Measurements from ENCODE around the gene HRCT1. TPM values are rescaled to one million over a fixed set of nuclear protein-coding genes. Genes with fewer than 3 reads are reported as not detected.

The HRCT1 gene
- total and polyA plus RNA-seq, 2 donors (not counting 1 experiment from before 2014, with no cell fraction given), result not detected

DNA sequence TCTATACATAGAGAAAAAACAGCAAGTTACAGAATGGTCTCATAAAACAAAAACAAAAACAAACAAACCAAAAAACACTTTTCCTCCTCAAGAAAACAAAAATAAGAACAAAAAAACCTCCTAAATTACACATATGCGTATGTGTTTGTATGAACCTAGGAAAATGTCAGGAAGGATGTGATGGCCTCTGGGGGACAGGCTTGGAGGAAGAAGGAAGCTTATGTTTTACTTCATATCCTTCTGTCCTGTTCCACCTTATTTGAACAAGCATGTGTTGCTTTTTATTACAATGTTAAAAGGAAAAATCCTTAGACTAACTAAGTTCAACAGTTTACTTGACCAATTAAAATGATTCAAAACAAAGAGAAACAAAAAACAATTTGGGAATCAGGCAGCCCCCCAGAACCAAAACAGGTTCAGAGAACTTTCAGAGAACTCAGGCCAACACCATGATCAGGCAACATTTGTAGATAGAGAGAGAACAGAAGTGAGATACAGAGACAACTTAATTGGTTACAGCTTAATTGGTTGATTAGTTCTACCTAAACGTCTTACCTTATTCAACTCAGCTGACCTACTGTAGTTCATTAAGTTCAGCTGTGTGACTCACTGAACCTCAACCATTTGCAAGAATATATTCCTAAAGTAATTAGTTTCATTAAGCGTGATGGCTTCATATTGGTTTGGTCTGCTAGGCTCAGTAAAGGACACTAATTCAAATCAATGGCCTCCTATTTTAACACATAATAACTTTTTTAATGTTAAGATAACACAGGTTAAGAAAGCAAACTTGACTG lies 13.4 kb downstream of the HRCT1 start:
- no peak overlapping the region for H3K4me3 ChIP-seq (ENCODE audit: control extremely low read depth in 1 of 5, extremely low read depth in 1 of 5, insufficient read depth in 1 of 5, low read depth in 2 of 5, low read length in 4 of 5)
- no peaks in the 10 kb centered on the region for H3K9me3 Mint-ChIP-seq (ENCODE audit: insufficient read depth)
- ChIA-PET POLR2A (no interaction called here), CTCF (interaction anchor here (0.9 to 1.6 kb wide), 3 partner anchors 21 to 129 kb away, joined by 3 to 5 read pairs (median 4); no protein-coding TSS in a partner anchor)
- H3K4me1 ChIP-seq (ENCODE audit: control insufficient read depth in 2 of 2, insufficient read depth in 2 of 2, low read length in 2 of 2), result no peaks in the 10 kb centered on the region
- intact Hi-C loops (cut with micrococcal nuclease), result no loop called here
- TF ChIP-seq, protein P1, sequence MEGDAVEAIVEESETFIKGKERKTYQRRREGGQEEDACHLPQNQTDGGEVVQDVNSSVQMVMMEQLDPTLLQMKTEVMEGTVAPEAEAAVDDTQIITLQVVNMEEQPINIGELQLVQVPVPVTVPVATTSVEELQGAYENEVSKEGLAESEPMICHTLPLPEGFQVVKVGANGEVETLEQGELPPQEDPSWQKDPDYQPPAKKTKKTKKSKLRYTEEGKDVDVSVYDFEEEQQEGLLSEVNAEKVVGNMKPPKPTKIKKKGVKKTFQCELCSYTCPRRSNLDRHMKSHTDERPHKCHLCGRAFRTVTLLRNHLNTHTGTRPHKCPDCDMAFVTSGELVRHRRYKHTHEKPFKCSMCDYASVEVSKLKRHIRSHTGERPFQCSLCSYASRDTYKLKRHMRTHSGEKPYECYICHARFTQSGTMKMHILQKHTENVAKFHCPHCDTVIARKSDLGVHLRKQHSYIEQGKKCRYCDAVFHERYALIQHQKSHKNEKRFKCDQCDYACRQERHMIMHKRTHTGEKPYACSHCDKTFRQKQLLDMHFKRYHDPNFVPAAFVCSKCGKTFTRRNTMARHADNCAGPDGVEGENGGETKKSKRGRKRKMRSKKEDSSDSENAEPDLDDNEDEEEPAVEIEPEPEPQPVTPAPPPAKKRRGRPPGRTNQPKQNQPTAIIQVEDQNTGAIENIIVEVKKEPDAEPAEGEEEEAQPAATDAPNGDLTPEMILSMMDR (IDR thresholded peaks at IDR 0.05), result no peak
- no peak for TF ChIP-seq EZH2 (IDR thresholded peaks at IDR 0.05; ENCODE audit: borderline replicate concordance, insufficient read depth, low read depth, low read length, poor library complexity, severe bottlenecking)
- no peak overlapping the region for H3K4me3 Mint-ChIP-seq
- ATAC-seq (ENCODE audit: low read depth) (no peak), DNase-seq (no peak)
- no peaks in the 10 kb centered on the region for H4K20me1 ChIP-seq (ENCODE audit: control insufficient read depth, insufficient read depth, low read length, poor library complexity, severe bottlenecking)
- WGBS (ENCODE audit: insufficient coverage), result no CpG with 5 or more reads among the region's 3 CpGs
- H2AFZ ChIP-seq (ENCODE audit: insufficient read depth, low read depth, low read length, poor library complexity, severe bottlenecking), result no peak overlapping the region
- peaks cover 5% of the 10 kb centered on the region for H3K4me1 Mint-ChIP-seq
- H3K27ac ChIP-seq (ENCODE audit: low read length in 2 of 2), result no peak overlapping the region
- peaks cover 13% of the 10 kb centered on the region for H3K27me3 Mint-ChIP-seq
- H3K9me3 ChIP-seq (ENCODE audit: control extremely low read depth in 1 of 3, control insufficient read depth in 2 of 3, insufficient read depth in 1 of 3, low read length in 2 of 3), result no peaks in the 10 kb centered on the region
- no peaks in the 10 kb centered on the region for H3K36me3 ChIP-seq (replicated peaks in 1 of 2; ENCODE audit: control extremely low read depth in 1 of 2, control insufficient read depth in 1 of 2, extremely low read depth in 1 of 2, insufficient read depth in 2 of 2, low read length in 1 of 2)
- no peak overlapping the region for H3K27ac Mint-ChIP-seq
- H3K9ac ChIP-seq (ENCODE audit: low read length), result no peak overlapping the region
- H3K4me2 ChIP-seq (replicated peaks; ENCODE audit: low read depth, low read length, poor library complexity, severe bottlenecking), result no peak overlapping the region
- no peaks in the 10 kb centered on the region for H3K79me2 ChIP-seq (ENCODE audit: control insufficient read depth, insufficient read depth, low read length)
- H3K27me3 ChIP-seq (replicated peaks in 1 of 4; ENCODE audit: control extremely low read depth in 1 of 4, control insufficient read depth in 3 of 4, insufficient read depth in 4 of 4, low read length in 3 of 4), result peaks cover 0 to 8% (median 2%) of the 10 kb centered on the region in 4 experiments

DNA sequence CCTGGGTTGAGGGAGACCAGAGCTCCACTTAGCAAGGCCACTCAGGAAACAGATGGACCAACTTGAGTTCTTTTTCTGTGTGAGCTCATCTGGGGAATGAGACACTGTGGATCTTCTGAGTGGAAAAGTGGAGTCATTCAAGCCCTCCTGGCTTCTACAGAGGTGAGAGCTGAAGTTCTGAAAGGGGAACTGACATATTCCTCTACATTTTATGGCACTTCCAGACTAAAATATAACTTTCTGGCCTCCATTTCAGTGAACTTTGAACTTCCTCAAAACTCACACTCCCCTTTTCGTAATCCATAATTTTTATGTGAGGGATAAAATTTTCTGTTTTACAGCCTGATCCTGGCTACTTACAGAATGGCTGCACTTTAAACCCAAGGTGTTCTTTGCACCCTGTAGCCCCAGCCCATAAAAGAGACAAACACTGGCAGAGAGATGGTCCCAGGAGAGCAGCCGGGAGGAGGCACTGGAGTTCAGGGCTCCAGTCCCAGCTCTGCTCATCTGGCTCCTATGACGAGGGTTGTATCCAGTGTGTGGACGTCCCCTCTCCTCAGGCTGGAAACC lies 14.1 kb downstream of the HRCT1 start:
- intact Hi-C loops (cut with micrococcal nuclease), result no loop called here
- no peaks in the 10 kb centered on the region for H3K9me3 Mint-ChIP-seq (ENCODE audit: insufficient read depth)
- Histone ChIP-seq H4K20me1 (ENCODE audit: control insufficient read depth, insufficient read depth, low read length, poor library complexity, severe bottlenecking) (no peaks in the 10 kb centered on the region), H3K36me3 (replicated peaks in 1 of 2; ENCODE audit: control extremely low read depth in 1 of 2, control insufficient read depth in 1 of 2, extremely low read depth in 1 of 2, insufficient read depth in 2 of 2, low read length in 1 of 2) (no peaks in the 10 kb centered on the region), H3K4me1 (ENCODE audit: control insufficient read depth in 2 of 2, insufficient read depth in 2 of 2, low read length in 2 of 2) (no peaks in the 10 kb centered on the region), H3K27ac (ENCODE audit: low read length in 2 of 2) (no peak overlapping the region), H3K9ac (ENCODE audit: low read length) (no peak overlapping the region), H2AFZ (ENCODE audit: insufficient read depth, low read depth, low read length, poor library complexity, severe bottlenecking) (no peak overlapping the region), H3K79me2 (ENCODE audit: control insufficient read depth, insufficient read depth, low read length) (no peaks in the 10 kb centered on the region), H3K9me3 (ENCODE audit: control extremely low read depth in 1 of 3, control insufficient read depth in 2 of 3, insufficient read depth in 1 of 3, low read length in 2 of 3) (no peaks in the 10 kb centered on the region), H3K4me2 (replicated peaks; ENCODE audit: low read depth, low read length, poor library complexity, severe bottlenecking) (no peak overlapping the region), H3K27me3 (replicated peaks in 1 of 4; ENCODE audit: control extremely low read depth in 1 of 4, control insufficient read depth in 3 of 4, insufficient read depth in 4 of 4, low read length in 3 of 4) (peaks cover 0 to 11% (median 5%) of the 10 kb centered on the region in 4 experiments), H3K4me3 (ENCODE audit: control extremely low read depth in 1 of 5, extremely low read depth in 1 of 5, insufficient read depth in 1 of 5, low read depth in 2 of 5, low read length in 4 of 5) (no peak overlapping the region)
- no peak for ATAC-seq (ENCODE audit: low read depth)
- no peak for DNase-seq
- peaks cover 5% of the 10 kb centered on the region for H3K4me1 Mint-ChIP-seq
- WGBS (ENCODE audit: insufficient coverage), result 91% methylated on average over 3 of the region's 4 CpGs
- no peak overlapping the region for H3K4me3 Mint-ChIP-seq
- no peak for TF ChIP-seq EZH2 (IDR thresholded peaks at IDR 0.05; ENCODE audit: borderline replicate concordance, insufficient read depth, low read depth, low read length, poor library complexity, severe bottlenecking)
- TF ChIP-seq, protein P1 (IDR thresholded peaks at IDR 0.05), result no peak
- H3K27ac Mint-ChIP-seq, result no peak overlapping the region
- ChIA-PET CTCF (interaction anchor here (0.8 to 1.6 kb wide), 5 partner anchors 17 to 130 kb away, joined by 3 to 5 read pairs (median 3); no protein-coding TSS in a partner anchor), POLR2A (no interaction called here)
- H3K27me3 Mint-ChIP-seq, result peaks cover 18% of the 10 kb centered on the region
